Activated T-cell treated with anti-CD3 and anti-CD28 coated beads, Interleukin-2, amount 50 U/mL, for 72 hours (primary cell): ENCODE measurements around the gene GSTO1. TPM values are rescaled to one million over a fixed set of nuclear protein-coding genes. Genes with fewer than 3 reads are reported as not detected.

ENCODE experiments used
- ATAC-seq, 2 donors: fragments of 150-1000 bp; cut with Tn5 transposase; replicated peaks in 1 of 2; 2 replicates each; pipeline ENCODE4 v1.10.0; 2021; ENCODE audit warnings: moderate library complexity in 2 of 2, mild to moderate bottlenecking in 1 of 2
- DNase-seq, 2 donors: peaks; one replicate each; pipeline ENCODE4 v3.0.0; 2021 to 2022; ENCODE audit warnings: mixed read lengths in 1 of 2
- H3K27ac Mint-ChIP-seq: one replicate; pipeline ENCODE4 v1.8.0; 2022; ENCODE audit warnings: mild to moderate bottlenecking, moderate library complexity, mixed read lengths
- H3K27me3 Mint-ChIP-seq: one replicate; pipeline ENCODE4 v1.8.0; 2022; ENCODE audit warnings: low read depth, mixed read lengths
- H3K36me3 Mint-ChIP-seq, 2 donors: one replicate each; pipeline ENCODE4 v1.8.0; 2022; ENCODE audit warnings: mixed read lengths in 2 of 2, mild to moderate bottlenecking in 1 of 2; ENCODE audit not compliant: insufficient read depth in 2 of 2
- H3K4me1 Mint-ChIP-seq: one replicate; pipeline ENCODE4 v1.8.0; 2022; ENCODE audit warnings: low read depth, mixed read lengths
- H3K4me3 Mint-ChIP-seq, 2 donors: one replicate each; pipeline ENCODE4 v1.8.0; 2022; ENCODE audit warnings: mild to moderate bottlenecking in 2 of 2, mixed read lengths in 2 of 2, moderate library complexity in 2 of 2
- H3K9me3 Mint-ChIP-seq, 2 donors: one replicate each; pipeline ENCODE4 v1.8.0; 2022; ENCODE audit warnings: mixed read lengths in 2 of 2
- total RNA-seq, 2 donors: library from RNA; stranded (reverse); gene quantifications; one replicate each; pipeline ENCODE4 v1.2.3, GENCODE V29; 2022

GSTO1 gene
- total RNA-seq, 2 donors from 2014 or later = 113 to 117 TPM

- peaks cover 14% of the 10 kb centered on the region for H3K27me3 Mint-ChIP-seq
- no peak for ATAC-seq
- no peak for DNase-seq
- no peak overlapping the region for H3K4me3 Mint-ChIP-seq
- peaks cover 4 to 20% of the 10 kb centered on the region in 2 donors for H3K36me3 Mint-ChIP-seq
- H3K27ac Mint-ChIP-seq = no peak overlapping the region
- H3K4me1 Mint-ChIP-seq = peaks cover 75% of the 10 kb centered on the region
- peaks cover 2 to 5% of the 10 kb centered on the region in 2 donors for H3K9me3 Mint-ChIP-seq
Observed at GRCh38 chr10:104304927-104305326, 50.2 kb downstream of the GSTO1 start.

GRCh38 chr10:104306897-104307296 lies 52.2 kb downstream of the GSTO1 start:
- H3K36me3 Mint-ChIP-seq = peaks cover 3 to 16% of the 10 kb centered on the region in 2 donors
- DNase-seq (no peak), ATAC-seq (no peak)
- H3K4me1 Mint-ChIP-seq = peaks cover 68% of the 10 kb centered on the region
- peaks cover 14% of the 10 kb centered on the region for H3K27me3 Mint-ChIP-seq
- H3K9me3 Mint-ChIP-seq = peaks cover 2% of the 10 kb centered on the region in 2 donors
- H3K27ac Mint-ChIP-seq = no peak overlapping the region
- H3K4me3 Mint-ChIP-seq = no peak overlapping the region

- no peak for ATAC-seq
- H3K36me3 Mint-ChIP-seq = peaks cover 2 to 13% of the 10 kb centered on the region in 2 donors
- peaks cover 2% of the 10 kb centered on the region in 2 donors for H3K9me3 Mint-ChIP-seq
- peaks cover 14% of the 10 kb centered on the region for H3K27me3 Mint-ChIP-seq
- DNase-seq = no peak
- H3K4me3 Mint-ChIP-seq = peak overlapping the region; percentile 63 to 67
- H3K27ac Mint-ChIP-seq = peak overlapping the region; percentile 34
- peaks cover 63% of the 10 kb centered on the region for H3K4me1 Mint-ChIP-seq
Observed at GRCh38 chr10:104307576-104308438, 53.1 kb downstream of the GSTO1 start.

GRCh38 chr10:104308439-104308903 lies 53.8 kb downstream of the GSTO1 start:
- Mint-ChIP-seq H3K4me3 (peak overlapping the region; percentile 63 to 67), H3K27me3 (peaks cover 14% of the 10 kb centered on the region), H3K4me1 (peaks cover 63% of the 10 kb centered on the region), H3K27ac (peak overlapping the region; percentile 21), H3K9me3 (no peaks in the 10 kb centered on the region), H3K36me3 (peaks cover 0 to 13% of the 10 kb centered on the region in 2 donors)
- DNase-seq (peak; percentile 35 to 39), ATAC-seq (peak; percentile 71 to 81)

- ATAC-seq (no peak), DNase-seq (no peak)
- Mint-ChIP-seq H3K9me3 (no peaks in the 10 kb centered on the region), H3K27me3 (peaks cover 14% of the 10 kb centered on the region), H3K27ac (no peak overlapping the region), H3K4me3 (no peak overlapping the region), H3K36me3 (peaks cover 0 to 13% of the 10 kb centered on the region in 2 donors), H3K4me1 (peaks cover 58% of the 10 kb centered on the region)
Observed at GRCh38 chr10:104309980-104310978, 55.6 kb downstream of the GSTO1 start.

GRCh38 chr10:104311184-104311720 lies 56.6 kb downstream of the GSTO1 start:
- H3K4me3 Mint-ChIP-seq = no peak overlapping the region
- no peaks in the 10 kb centered on the region for H3K9me3 Mint-ChIP-seq
- ATAC-seq = no peak

GRCh38 chr10:104314591-104315485 lies 60.1 kb downstream of the GSTO1 start:
- no peaks in the 10 kb centered on the region for H3K9me3 Mint-ChIP-seq
- H3K4me3 Mint-ChIP-seq = no peak overlapping the region
- H3K27me3 Mint-ChIP-seq = no peaks in the 10 kb centered on the region
- H3K36me3 Mint-ChIP-seq = peaks cover 0 to 14% of the 10 kb centered on the region in 2 donors
- no peak for DNase-seq
- H3K27ac Mint-ChIP-seq = no peak overlapping the region
- no peak for ATAC-seq
- peaks cover 29% of the 10 kb centered on the region for H3K4me1 Mint-ChIP-seq

More at GRCh38 chr10:104311184-104311720, 56.6 kb downstream of the GSTO1 start:
- peaks cover 7% of the 10 kb centered on the region for H3K27me3 Mint-ChIP-seq
- H3K4me1 Mint-ChIP-seq = peaks cover 49% of the 10 kb centered on the region
- peaks cover 0 to 14% of the 10 kb centered on the region in 2 donors for H3K36me3 Mint-ChIP-seq
- DNase-seq = no peak
- no peak overlapping the region for H3K27ac Mint-ChIP-seq

- Mint-ChIP-seq H3K36me3 (peaks cover 0 to 14% of the 10 kb centered on the region in 2 donors), H3K27ac (no peak overlapping the region), H3K27me3 (no peaks in the 10 kb centered on the region), H3K9me3 (no peaks in the 10 kb centered on the region), H3K4me1 (peaks cover 23% of the 10 kb centered on the region), H3K4me3 (no peak overlapping the region)
- DNase-seq (no peak), ATAC-seq (no peak)
Observed at GRCh38 chr10:104315486-104315921, 60.8 kb downstream of the GSTO1 start.

GRCh38 chr10:104316321-104317099 lies 61.8 kb downstream of the GSTO1 start:
- no peaks in the 10 kb centered on the region for H3K9me3 Mint-ChIP-seq
- no peak for DNase-seq
- H3K4me3 Mint-ChIP-seq = no peak overlapping the region
- H3K27me3 Mint-ChIP-seq = no peaks in the 10 kb centered on the region
- H3K27ac Mint-ChIP-seq = no peak overlapping the region
- H3K4me1 Mint-ChIP-seq = peaks cover 17% of the 10 kb centered on the region
- ATAC-seq = no peak
- peaks cover 0 to 14% of the 10 kb centered on the region in 2 donors for H3K36me3 Mint-ChIP-seq
